Measurements from ENCODE around the gene RTEL1. TPM values are rescaled to one million over a fixed set of nuclear protein-coding genes. Genes with fewer than 3 reads are reported as not detected.
A peak's percentile ranks its signal among the peaks of the same experiment; 100 is the strongest.

RTEL1 gene
- total RNA-seq, 2 experiments from 2014 or later: 37.4 to 39.1 TPM

DNA sequence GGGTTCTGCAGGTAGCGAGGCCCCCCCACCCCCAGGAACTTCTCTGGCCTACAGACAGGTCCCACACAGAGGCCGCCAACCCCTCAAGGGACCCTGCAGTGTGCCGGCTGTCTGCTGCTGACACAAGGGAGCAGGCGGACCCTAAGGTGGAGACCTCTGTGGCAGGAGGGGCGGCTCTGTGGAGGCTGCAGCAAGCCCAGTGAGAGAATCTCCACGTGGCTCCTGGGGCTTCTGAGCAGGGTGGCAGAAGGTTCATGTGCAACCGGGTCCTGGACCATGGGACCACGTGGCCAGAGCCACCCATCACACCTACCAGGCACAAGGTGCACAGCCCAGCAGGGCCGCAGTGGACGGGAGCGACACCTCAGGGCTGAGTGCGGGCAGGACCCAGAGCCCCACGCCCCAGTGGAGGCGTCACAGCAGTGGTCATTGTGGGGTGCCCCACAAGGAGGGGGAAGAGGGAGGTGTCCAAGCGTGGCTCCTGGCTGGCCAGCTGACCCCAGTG lies 45.4 kb downstream of the RTEL1 start:
- TF ChIP-seq, protein P1, sequence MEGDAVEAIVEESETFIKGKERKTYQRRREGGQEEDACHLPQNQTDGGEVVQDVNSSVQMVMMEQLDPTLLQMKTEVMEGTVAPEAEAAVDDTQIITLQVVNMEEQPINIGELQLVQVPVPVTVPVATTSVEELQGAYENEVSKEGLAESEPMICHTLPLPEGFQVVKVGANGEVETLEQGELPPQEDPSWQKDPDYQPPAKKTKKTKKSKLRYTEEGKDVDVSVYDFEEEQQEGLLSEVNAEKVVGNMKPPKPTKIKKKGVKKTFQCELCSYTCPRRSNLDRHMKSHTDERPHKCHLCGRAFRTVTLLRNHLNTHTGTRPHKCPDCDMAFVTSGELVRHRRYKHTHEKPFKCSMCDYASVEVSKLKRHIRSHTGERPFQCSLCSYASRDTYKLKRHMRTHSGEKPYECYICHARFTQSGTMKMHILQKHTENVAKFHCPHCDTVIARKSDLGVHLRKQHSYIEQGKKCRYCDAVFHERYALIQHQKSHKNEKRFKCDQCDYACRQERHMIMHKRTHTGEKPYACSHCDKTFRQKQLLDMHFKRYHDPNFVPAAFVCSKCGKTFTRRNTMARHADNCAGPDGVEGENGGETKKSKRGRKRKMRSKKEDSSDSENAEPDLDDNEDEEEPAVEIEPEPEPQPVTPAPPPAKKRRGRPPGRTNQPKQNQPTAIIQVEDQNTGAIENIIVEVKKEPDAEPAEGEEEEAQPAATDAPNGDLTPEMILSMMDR (IDR thresholded peaks at IDR 0.05): no peak
- Mint-ChIP-seq H3K27ac (no peak overlapping the region), H3K4me3 (no peak overlapping the region), H3K27me3 (no peaks in the 10 kb centered on the region), H3K4me1 (ENCODE audit: low read depth) (peaks cover 20% of the 10 kb centered on the region), H3K36me3 (ENCODE audit: low read depth) (peaks cover 15% of the 10 kb centered on the region), H3K9me3 (no peaks in the 10 kb centered on the region)
- ATAC-seq (no peak), DNase-seq (no peak)
- ChIA-PET POLR2A (no interaction called here), CTCF (no interaction called here)
- intact Hi-C loops (cut with micrococcal nuclease): loop anchor here (10.0 kb wide), 1 partner anchor 161 kb away; the partner anchor contains the start of genes ABHD16B and TPD52L2

DNA sequence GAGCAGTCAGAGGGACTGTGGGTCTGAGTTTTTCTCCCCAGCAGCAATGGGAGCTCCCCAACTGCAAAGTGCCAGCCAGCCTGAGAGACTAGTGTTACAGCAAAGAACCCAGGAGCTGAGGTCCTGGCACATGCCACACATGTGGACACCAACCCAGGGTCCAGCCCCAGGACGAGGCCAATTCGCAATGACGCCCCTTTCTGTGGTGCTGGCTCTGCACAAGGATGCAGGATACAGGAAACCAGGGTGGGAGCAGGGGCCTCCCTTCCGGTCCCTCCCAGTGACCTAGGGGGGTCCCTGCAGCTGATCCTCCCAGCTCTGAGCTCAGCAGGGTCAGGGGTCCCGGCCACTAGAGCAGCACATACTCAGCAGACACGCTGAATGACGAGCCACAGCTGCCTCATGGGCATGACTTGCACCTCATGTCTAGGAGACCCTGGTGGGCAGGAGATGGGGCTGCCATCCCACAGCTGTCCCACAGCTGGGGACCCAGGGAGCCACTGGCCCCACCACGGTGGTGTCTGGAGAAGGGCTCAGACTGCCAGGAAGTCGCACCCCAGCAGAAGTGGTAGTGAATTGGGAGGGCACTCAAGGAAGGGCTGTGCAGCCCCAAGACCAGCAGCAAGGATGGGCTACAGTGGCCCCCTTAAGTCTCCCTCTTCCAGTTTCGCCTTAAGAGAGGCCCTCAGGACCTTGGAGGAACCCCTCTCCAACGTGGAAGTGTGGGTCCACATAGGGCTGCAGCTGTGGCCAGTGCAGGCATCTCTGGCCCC lies 46.0 kb downstream of the RTEL1 start:
- Mint-ChIP-seq H3K36me3 (ENCODE audit: low read depth) (peaks cover 20% of the 10 kb centered on the region), H3K27me3 (no peaks in the 10 kb centered on the region), H3K4me3 (no peak overlapping the region), H3K4me1 (ENCODE audit: low read depth) (peaks cover 20% of the 10 kb centered on the region), H3K9me3 (no peaks in the 10 kb centered on the region), H3K27ac (no peak overlapping the region)
- TF ChIP-seq, protein P1 (IDR thresholded peaks at IDR 0.05): no peak
- intact Hi-C loops (cut with micrococcal nuclease): loop anchor here (10.0 kb wide), 1 partner anchor 161 kb away; the partner anchor contains the start of genes ABHD16B and TPD52L2
- no peak for ATAC-seq
- DNase-seq: no peak
- ChIA-PET POLR2A (no interaction called here), CTCF (no interaction called here)

DNA sequence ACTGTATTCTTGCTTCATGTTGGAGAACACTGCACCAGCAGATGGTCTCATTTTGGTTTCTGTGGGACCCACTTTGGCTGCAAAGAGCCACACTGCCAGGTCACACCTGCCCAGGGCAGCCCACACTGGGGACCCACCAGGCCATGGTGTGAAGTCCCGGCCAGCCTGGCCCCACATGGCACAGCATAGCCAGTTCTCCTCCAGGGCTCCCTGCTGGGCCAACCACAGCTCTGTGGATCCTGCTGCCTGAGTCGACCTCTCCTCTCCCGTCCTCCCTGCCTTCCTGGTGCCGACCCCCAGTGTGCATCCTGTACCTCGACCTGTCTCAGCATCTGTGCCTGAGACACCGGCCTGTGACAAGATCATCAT lies 46.6 kb downstream of the RTEL1 start:
- peaks cover 21% of the 10 kb centered on the region for H3K36me3 Mint-ChIP-seq (ENCODE audit: low read depth)
- H3K4me3 Mint-ChIP-seq: no peak overlapping the region
- POLR2A ChIA-PET: no interaction called here
- H3K27me3 Mint-ChIP-seq: no peaks in the 10 kb centered on the region
- DNase-seq (no peak), ATAC-seq (no peak)
- no peaks in the 10 kb centered on the region for H3K9me3 Mint-ChIP-seq
- peak overlapping the region; percentile 34 for H3K27ac Mint-ChIP-seq
- intact Hi-C loops (cut with micrococcal nuclease): loop anchor here (10.0 kb wide), 1 partner anchor 160 kb away; the partner anchor contains the start of genes ABHD16B and TPD52L2
- peaks cover 21% of the 10 kb centered on the region for H3K4me1 Mint-ChIP-seq (ENCODE audit: low read depth)
- CTCF ChIA-PET: no interaction called here
- TF ChIP-seq, protein P1 (IDR thresholded peaks at IDR 0.05): no peak

DNA sequence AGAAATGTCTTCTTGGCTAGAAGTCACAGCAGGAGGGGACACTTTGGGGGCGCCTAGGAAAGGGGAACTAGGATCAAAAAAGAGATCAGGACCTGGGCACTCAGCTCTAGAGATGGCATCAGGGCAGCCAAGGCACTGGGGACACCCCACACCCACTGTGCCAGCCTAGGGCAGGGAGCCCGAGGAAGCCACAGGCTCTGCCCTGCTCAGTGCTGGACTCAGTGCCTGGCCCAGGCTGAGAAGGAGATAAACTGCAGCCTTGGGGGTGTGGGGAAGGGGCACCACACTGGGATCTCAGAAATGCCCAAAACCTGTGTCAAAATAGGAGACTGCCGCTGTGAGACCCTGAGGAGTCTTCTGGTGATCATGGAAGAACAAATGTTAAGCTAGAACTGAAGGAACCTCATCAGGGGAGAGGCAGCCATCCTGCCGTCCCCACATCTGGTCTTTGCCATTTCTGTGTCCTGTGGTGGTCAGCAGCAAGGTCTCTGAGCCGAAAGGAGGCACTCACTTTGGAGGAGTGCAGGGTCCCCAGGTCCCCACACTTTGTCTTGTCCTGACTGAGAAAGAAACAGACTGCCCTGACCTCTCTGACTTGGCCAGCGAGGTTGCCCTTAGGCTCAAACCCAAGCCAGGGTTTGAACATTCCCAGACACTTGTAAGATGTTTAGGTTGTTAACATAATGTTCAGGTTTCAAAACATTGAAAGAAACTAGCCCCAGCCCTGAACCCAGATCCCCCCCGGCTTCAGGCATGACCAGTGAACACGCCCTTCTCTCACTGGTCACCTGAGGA lies 47.3 kb downstream of the RTEL1 start:
- peaks cover 24% of the 10 kb centered on the region for H3K4me1 Mint-ChIP-seq (ENCODE audit: low read depth)

More for the DNA sequence above, 47.3 kb downstream of the RTEL1 start:
- no peaks in the 10 kb centered on the region for H3K9me3 Mint-ChIP-seq
- peaks cover 23% of the 10 kb centered on the region for H3K36me3 Mint-ChIP-seq (ENCODE audit: low read depth)
- no peak overlapping the region for H3K4me3 Mint-ChIP-seq
- CTCF ChIA-PET: interaction anchor here (3.5 kb wide), 1 partner anchor 160 kb away, joined by 28 read pairs; the partner anchor contains the start of gene TPD52L2
- ATAC-seq (no peak), DNase-seq (no peak)
- no peaks in the 10 kb centered on the region for H3K27me3 Mint-ChIP-seq
- intact Hi-C loops (cut with micrococcal nuclease): loop anchor here (10.0 kb wide), 1 partner anchor 159 kb away; the partner anchor contains the start of genes ABHD16B and TPD52L2
- TF ChIP-seq, protein P1 (IDR thresholded peaks at IDR 0.05): no peak
- peak overlapping the region; percentile 34 for H3K27ac Mint-ChIP-seq
- POLR2A ChIA-PET: interaction anchor here (1.4 kb wide), 1 partner anchor 159 kb away, joined by 5 read pairs; the partner anchor contains the start of gene TPD52L2
